ENCODE data around the gene ENKD1.
"Not testable (repeated sequence)": the region's sequence is repeated elsewhere in the genome, so short reads cannot be mapped to it uniquely, and the experiment has no call there.

ENKD1 gene

GRCh38 chr16:67693517-67694285, 27.2 kb upstream of the ENKD1 start:
- H3K36me3 ChIP-seq (replicated peaks in 1 of 2; ENCODE audit: control insufficient read depth in 2 of 2, insufficient read depth in 2 of 2, low read length in 2 of 2): peaks cover 5 to 21% of the 10 kb centered on the region in 2 donors
- not testable (repeated sequence) for H2AK5ac ChIP-seq (ENCODE audit: low read depth, low read length); H2BK5ac ChIP-seq (ENCODE audit: low read length); H3K23ac ChIP-seq (ENCODE audit: low read depth, low read length, poor library complexity); H3K4me1 ChIP-seq (ENCODE audit: control insufficient read depth in 2 of 2, insufficient read depth in 1 of 2, low read depth in 1 of 2, low read length in 2 of 2); H3K4me3 ChIP-seq (ENCODE audit: low read length in 2 of 2); DNase-seq (ENCODE audit: low spot score); H3K9ac ChIP-seq (ENCODE audit: low read depth, low read length, poor library complexity); H4K91ac ChIP-seq (ENCODE audit: low read depth, low read length, poor library complexity); H3K27ac ChIP-seq (replicated peaks; ENCODE audit: low read length); H3K27me3 ChIP-seq (ENCODE audit: control insufficient read depth in 3 of 3, insufficient read depth in 3 of 3, low read depth in 1 of 3, low read length in 3 of 3); H3K4me2 ChIP-seq (ENCODE audit: insufficient read depth, low read length, poor library complexity, severe bottlenecking); H2BK12ac ChIP-seq (ENCODE audit: low read length); H3K79me1 ChIP-seq (ENCODE audit: low read depth, low read length); H2BK120ac ChIP-seq (ENCODE audit: low read depth, low read length); H2AFZ ChIP-seq (ENCODE audit: low read length); H2BK15ac ChIP-seq (ENCODE audit: low read length); H3K18ac ChIP-seq (ENCODE audit: low read length); H3K4ac ChIP-seq (ENCODE audit: low read length); H3K9me3 ChIP-seq (replicated peaks in 1 of 2; ENCODE audit: control insufficient read depth in 2 of 2, insufficient read depth in 1 of 2, low read depth in 1 of 2, low read length in 2 of 2); H4K8ac ChIP-seq (ENCODE audit: low read depth, low read length); H3K14ac ChIP-seq (ENCODE audit: low read length)
- no CpG with 5 or more reads among the region's 8 CpGs for WGBS, 2 donors (ENCODE audit: extremely low coverage in 2 of 2, insufficient read length in 2 of 2, insufficient replicate concordance in 1 of 2)

- Histone ChIP-seq H3K4me3 (ENCODE audit: low read length in 2 of 2) (no peak overlapping the region), H3K4me2 (ENCODE audit: insufficient read depth, low read length, poor library complexity, severe bottlenecking) (no peak overlapping the region), H3K18ac (ENCODE audit: low read length) (no peak overlapping the region), H2AK5ac (ENCODE audit: low read depth, low read length) (no peak overlapping the region), H3K27me3 (ENCODE audit: control insufficient read depth in 3 of 3, insufficient read depth in 3 of 3, low read depth in 1 of 3, low read length in 3 of 3) (peaks cover 0 to 2% (median 0%) of the 10 kb centered on the region in 3 experiments), H3K36me3 (replicated peaks in 1 of 2; ENCODE audit: control insufficient read depth in 2 of 2, insufficient read depth in 2 of 2, low read length in 2 of 2) (peaks cover 25 to 48% of the 10 kb centered on the region in 2 donors), H2BK15ac (ENCODE audit: low read length) (no peak overlapping the region), H2BK5ac (ENCODE audit: low read length) (no peak overlapping the region), H4K8ac (ENCODE audit: low read depth, low read length) (no peak overlapping the region), H3K79me1 (ENCODE audit: low read depth, low read length) (no peaks in the 10 kb centered on the region), H3K27ac (replicated peaks; ENCODE audit: low read length) (no peak overlapping the region), H3K9me3 (replicated peaks in 1 of 2; ENCODE audit: control insufficient read depth in 2 of 2, insufficient read depth in 1 of 2, low read depth in 1 of 2, low read length in 2 of 2) (no peaks in the 10 kb centered on the region), H3K23ac (ENCODE audit: low read depth, low read length, poor library complexity) (no peak overlapping the region), H2BK120ac (ENCODE audit: low read depth, low read length) (no peak overlapping the region), H4K91ac (ENCODE audit: low read depth, low read length, poor library complexity) (no peak overlapping the region), H3K4me1 (ENCODE audit: control insufficient read depth in 2 of 2, insufficient read depth in 1 of 2, low read depth in 1 of 2, low read length in 2 of 2) (no peaks in the 10 kb centered on the region), H3K4ac (ENCODE audit: low read length) (no peak overlapping the region), H2BK12ac (ENCODE audit: low read length) (no peak overlapping the region), H2AFZ (ENCODE audit: low read length) (no peak overlapping the region), H3K9ac (ENCODE audit: low read depth, low read length, poor library complexity) (no peak overlapping the region), H3K14ac (ENCODE audit: low read length) (no peak overlapping the region)
- DNase-seq (ENCODE audit: low spot score): no peak
- WGBS, 2 donors (ENCODE audit: extremely low coverage in 2 of 2, insufficient read length in 2 of 2, insufficient replicate concordance in 1 of 2): no CpG with 5 or more reads among the region's 17 CpGs
These were observed 19.0 kb upstream of the ENKD1 start for GRCh38 chr16:67685388-67686112.

- no peak overlapping the region for H2BK12ac ChIP-seq (ENCODE audit: low read length)
- H3K9ac ChIP-seq (ENCODE audit: low read depth, low read length, poor library complexity): no peak overlapping the region
- no peak overlapping the region for H3K18ac ChIP-seq (ENCODE audit: low read length)
- H3K4me1 ChIP-seq (ENCODE audit: control insufficient read depth in 2 of 2, insufficient read depth in 1 of 2, low read depth in 1 of 2, low read length in 2 of 2): no peaks in the 10 kb centered on the region
- H3K9me3 ChIP-seq (replicated peaks in 1 of 2; ENCODE audit: control insufficient read depth in 2 of 2, insufficient read depth in 1 of 2, low read depth in 1 of 2, low read length in 2 of 2): no peaks in the 10 kb centered on the region
- no peak for DNase-seq (ENCODE audit: low spot score)
- no peak overlapping the region for H3K27ac ChIP-seq (replicated peaks; ENCODE audit: low read length)
- H3K36me3 ChIP-seq (replicated peaks in 1 of 2; ENCODE audit: control insufficient read depth in 2 of 2, insufficient read depth in 2 of 2, low read length in 2 of 2): peaks cover 26 to 52% of the 10 kb centered on the region in 2 donors
- no peak overlapping the region for H2BK120ac ChIP-seq (ENCODE audit: low read depth, low read length)
- no peak overlapping the region for H4K91ac ChIP-seq (ENCODE audit: low read depth, low read length, poor library complexity)
- WGBS, 2 donors (ENCODE audit: extremely low coverage in 2 of 2, insufficient read length in 2 of 2, insufficient replicate concordance in 1 of 2): no CpG with 5 or more reads among the region's 4 CpGs
- H3K79me1 ChIP-seq (ENCODE audit: low read depth, low read length): no peaks in the 10 kb centered on the region
- H2BK15ac ChIP-seq (ENCODE audit: low read length): no peak overlapping the region
- H3K27me3 ChIP-seq (ENCODE audit: control insufficient read depth in 3 of 3, insufficient read depth in 3 of 3, low read depth in 1 of 3, low read length in 3 of 3): peaks cover 0 to 2% (median 0%) of the 10 kb centered on the region in 3 experiments
- H3K4me3 ChIP-seq (ENCODE audit: low read length in 2 of 2): no peak overlapping the region
- H3K4me2 ChIP-seq (ENCODE audit: insufficient read depth, low read length, poor library complexity, severe bottlenecking): no peak overlapping the region
- H2AK5ac ChIP-seq (ENCODE audit: low read depth, low read length): no peak overlapping the region
- no peak overlapping the region for H3K23ac ChIP-seq (ENCODE audit: low read depth, low read length, poor library complexity)
- H3K14ac ChIP-seq (ENCODE audit: low read length): no peak overlapping the region
- no peak overlapping the region for H2BK5ac ChIP-seq (ENCODE audit: low read length)
- H3K4ac ChIP-seq (ENCODE audit: low read length): no peak overlapping the region
- H2AFZ ChIP-seq (ENCODE audit: low read length): no peak overlapping the region
- H4K8ac ChIP-seq (ENCODE audit: low read depth, low read length): no peak overlapping the region
These were observed 17.2 kb upstream of the ENKD1 start for GRCh38 chr16:67683767-67684166.

All from neuronal stem cell (in vitro differentiated cells).